ENCODE measurements around the gene RARRES2.

DNA sequence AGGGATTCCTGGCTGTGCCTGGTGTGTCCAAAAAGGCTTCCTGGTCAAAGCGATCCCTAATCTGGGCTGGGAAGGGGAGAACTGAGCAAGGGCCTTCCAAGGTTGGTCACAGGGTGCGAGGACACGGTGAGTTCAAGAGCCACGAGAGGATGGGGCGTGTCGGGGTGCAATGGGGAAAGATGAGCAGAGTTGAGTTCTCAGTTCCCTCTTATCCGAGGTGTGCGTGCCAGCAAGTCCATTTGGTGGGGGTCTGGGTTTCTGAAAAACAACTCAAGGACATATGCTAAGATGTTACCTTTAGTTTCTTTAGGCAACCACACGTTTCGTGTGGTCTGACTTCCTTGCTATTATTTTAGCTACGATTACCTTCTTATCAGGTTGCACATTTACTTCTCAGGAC is 39.0 kb upstream of the RARRES2 start:
- TF ChIP-seq POLR2A (IDR thresholded peaks at IDR 0.05) (no peak), POLR2AphosphoS5 (IDR thresholded peaks at IDR 0.05) (no peak), EP300 (IDR thresholded peaks at IDR 0.05) (no peak)
- TF ChIP-seq, protein P1, sequence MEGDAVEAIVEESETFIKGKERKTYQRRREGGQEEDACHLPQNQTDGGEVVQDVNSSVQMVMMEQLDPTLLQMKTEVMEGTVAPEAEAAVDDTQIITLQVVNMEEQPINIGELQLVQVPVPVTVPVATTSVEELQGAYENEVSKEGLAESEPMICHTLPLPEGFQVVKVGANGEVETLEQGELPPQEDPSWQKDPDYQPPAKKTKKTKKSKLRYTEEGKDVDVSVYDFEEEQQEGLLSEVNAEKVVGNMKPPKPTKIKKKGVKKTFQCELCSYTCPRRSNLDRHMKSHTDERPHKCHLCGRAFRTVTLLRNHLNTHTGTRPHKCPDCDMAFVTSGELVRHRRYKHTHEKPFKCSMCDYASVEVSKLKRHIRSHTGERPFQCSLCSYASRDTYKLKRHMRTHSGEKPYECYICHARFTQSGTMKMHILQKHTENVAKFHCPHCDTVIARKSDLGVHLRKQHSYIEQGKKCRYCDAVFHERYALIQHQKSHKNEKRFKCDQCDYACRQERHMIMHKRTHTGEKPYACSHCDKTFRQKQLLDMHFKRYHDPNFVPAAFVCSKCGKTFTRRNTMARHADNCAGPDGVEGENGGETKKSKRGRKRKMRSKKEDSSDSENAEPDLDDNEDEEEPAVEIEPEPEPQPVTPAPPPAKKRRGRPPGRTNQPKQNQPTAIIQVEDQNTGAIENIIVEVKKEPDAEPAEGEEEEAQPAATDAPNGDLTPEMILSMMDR (IDR thresholded peaks at IDR 0.05), result no peak

Data from upper lobe of left lung (tissue), 4 donors.